NCI-H2227 (cell line): ENCODE measurements around the gene AKT2.

ENCODE experiments used
- DNase-seq: peaks from one replicate; lab custom pipeline; 2025; ENCODE audit not compliant: unreplicated experiment; lab: John Stamatoyannopoulos, UW

Gene AKT2

DNA sequence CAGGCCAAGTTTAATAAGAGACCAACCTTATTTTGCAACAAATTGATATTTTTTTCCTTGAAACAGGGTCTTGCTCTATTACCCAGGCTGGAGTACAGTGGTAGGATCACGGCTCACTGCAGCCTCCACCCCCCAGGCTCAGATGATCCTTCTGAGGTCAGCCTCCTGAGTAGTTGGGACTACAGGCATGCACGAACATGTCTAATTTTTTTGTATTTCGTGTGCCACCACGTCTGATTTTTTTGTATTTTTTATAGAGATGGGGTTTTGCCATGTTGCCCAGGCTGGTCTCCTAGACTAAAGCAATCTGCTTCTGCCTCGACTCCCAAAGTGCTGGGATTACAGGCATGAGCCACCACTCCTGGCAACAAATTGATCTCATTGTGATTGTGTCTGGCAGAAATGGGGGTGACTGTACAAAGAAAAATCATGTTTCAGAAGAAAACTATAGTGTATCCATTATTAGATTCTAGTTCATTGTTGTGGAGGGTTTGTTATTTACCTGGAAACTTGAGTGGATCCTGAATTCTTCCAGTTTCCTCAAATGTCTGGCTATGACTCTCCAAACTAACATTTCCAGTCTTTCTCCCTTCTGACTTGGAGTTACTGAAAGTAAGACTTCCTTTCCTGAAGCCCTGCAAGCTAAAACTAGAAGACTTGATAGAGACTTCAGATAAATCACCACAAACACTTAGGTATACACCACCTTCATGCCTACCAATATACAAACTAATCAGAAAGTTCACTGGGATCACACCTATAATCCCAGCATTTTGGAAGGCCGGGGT, 17.3 kb upstream of the AKT2 start:
- no peak for DNase-seq

DNA sequence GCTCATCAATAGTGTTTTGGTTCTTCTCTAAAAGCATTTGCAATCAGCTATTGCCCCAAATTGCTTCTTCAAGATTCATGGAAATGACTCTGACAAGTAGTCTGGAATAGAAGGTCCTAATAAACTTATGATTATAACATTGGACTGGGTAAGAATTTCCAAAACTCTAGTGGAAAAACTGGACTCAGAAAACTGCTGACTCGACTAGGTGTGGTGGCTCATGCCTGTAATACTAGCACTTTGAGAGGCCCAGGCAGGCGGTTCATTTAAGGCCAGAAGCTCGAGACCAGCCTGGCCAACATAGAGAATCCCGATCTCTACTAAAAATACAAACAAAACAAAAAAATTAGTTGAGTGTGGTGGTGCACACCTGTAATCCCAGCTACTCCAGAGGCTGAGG, 15.5 kb upstream of the AKT2 start:
- no peak for DNase-seq

DNA sequence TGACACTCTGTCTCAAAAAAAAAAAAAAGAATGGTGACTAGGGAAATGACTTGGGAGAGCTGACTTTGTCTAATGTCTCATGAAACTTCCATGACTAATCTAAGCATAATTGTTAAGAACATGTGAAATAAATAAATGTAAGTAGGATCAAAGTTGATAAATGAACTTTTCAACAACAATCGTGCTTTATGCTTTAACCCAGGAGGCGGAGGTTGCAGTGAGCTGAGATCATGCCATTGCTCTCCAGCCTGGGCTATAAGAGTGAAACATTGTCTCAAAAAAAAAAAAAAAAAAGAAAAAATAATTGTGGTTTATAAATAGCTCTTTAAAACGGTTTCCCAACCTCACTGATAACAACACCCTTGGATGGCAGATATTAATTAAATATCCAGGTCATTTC, 12.9 kb upstream of the AKT2 start:
- no peak for DNase-seq

DNA sequence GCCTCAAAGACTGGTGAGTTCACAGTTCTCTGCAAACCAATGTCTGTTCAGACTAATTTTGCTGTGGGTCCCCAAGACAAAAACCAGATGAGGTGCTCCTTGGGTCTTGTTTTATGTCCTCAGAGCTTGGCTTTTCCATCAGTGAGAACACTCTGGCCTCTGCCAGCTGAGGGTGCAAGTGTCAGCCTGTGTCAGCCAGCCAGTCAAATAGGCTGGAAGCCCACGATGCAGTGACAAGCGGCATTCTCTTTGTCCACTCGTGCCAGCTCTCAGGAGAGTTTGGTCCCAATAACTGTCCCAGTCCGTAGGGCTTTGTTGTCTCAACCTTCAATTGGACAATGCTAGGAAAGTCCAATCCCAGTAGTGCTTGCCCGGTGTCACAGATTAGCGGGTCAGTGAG, 9.4 kb upstream of the AKT2 start:
- no peak for DNase-seq

DNA sequence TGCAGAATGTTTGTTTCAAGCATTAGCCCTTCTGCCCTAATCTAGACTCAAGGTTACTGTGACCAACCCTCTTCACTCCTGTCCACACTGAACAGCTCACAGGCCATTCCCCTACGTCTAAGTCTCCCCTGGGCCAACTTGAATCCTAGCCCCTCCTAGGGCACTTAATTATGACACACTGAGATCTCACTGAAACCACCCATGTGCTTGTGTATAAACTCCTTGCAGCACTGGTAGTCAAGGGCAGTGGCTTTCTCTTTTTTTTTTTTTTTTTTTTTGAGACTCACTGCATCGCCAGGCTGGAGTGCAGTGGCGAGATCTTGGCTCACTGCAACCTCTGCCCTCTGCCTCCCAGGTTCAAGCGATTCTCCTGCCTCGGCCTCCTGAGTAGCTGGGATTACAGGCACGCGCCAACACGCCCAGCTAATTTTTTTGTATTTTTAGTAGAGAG, 1.9 kb upstream of the AKT2 start:
- DNase-seq = no peak

DNA sequence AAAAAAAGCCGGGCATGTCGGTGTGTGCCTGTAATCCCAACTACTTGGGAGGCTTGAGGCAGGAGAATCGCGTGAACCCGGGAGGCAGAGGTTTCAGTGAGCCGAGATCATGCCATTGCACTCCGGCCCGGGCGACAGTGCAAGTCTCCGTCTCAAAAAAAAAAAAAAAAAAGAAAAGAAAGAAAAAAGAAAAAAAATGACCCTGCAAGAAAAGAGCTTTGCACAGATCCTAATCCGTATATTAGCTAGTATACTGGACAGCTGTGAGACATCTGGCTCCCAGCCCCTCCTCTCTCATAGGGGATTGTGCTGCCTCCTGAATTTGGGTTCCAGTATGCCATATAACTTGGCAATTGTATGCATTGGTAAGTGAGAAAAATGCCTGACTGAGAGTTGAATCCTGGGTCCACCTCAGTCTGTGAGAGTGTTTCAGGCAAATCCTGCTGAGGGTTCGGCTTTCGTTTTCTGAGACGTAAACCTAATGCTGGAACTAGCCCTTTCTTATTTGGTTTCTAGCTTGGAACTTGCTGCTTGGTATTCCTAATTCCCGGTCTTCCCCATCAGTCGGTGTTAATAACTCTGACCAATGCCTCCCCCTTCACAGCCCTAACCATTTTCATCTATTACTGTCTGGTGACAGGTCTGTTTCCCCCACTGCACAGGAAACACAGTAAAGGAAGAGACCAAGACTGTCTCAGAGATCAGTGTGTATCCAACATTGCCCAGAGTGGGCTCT, 1.3 kb upstream of the AKT2 start:
- DNase-seq = no peak

DNA sequence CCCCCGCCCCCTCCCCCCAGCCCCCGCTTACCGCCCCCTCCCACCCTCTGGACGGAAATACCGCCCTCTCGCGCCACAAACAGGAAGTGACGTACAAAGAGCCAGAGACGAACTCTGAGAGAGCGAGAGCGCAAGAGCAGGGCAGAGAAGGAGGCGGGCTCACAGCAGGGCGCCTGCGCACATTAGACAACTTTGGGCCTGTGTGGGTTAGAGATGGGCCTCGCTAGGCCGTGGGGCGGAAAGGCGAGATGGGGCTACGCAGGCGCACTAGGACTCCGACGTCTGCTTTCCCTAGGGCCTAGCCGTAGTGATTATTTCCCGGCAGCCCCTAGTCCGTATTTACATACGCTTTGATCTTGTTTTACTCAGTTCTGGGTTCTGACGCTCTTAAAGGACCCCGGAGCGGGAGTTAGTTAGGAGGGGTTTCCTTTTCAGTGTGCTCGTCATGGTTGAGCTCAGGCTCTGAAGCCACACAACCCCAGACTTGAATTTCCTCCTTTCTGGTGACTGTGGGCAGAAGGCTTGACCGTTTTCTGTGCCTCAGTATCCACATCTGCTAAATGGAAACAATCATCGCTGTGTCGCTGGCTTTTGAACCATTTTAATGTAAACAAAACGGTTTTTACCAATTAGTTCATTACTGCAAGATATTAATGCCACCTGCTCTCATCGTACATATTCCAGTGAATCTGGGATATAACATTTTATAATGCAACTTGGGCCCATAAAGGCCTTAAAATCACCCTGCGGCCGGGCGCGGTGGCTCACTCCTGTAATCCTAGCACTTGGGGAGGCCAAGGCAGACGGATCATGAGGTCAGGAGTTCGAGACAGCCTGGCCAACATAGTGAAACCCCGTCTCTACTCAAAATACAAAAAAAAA, 449 bp upstream of the AKT2 start:
- peak; percentile 100 for DNase-seq

DNA sequence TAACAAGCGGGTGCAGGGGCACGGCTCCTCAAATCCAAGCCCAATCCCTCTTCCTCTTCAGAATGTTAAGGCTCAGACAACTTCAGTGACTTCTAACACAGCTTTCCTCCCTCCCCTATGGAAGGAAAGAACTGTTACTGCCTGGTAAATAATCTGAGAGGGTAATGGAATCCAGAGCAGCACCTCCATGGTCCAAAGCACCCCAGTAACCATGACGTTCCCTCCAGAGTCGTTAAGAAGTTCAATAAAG, 969 bp downstream of the AKT2 start:
- DNase-seq = no peak

DNA sequence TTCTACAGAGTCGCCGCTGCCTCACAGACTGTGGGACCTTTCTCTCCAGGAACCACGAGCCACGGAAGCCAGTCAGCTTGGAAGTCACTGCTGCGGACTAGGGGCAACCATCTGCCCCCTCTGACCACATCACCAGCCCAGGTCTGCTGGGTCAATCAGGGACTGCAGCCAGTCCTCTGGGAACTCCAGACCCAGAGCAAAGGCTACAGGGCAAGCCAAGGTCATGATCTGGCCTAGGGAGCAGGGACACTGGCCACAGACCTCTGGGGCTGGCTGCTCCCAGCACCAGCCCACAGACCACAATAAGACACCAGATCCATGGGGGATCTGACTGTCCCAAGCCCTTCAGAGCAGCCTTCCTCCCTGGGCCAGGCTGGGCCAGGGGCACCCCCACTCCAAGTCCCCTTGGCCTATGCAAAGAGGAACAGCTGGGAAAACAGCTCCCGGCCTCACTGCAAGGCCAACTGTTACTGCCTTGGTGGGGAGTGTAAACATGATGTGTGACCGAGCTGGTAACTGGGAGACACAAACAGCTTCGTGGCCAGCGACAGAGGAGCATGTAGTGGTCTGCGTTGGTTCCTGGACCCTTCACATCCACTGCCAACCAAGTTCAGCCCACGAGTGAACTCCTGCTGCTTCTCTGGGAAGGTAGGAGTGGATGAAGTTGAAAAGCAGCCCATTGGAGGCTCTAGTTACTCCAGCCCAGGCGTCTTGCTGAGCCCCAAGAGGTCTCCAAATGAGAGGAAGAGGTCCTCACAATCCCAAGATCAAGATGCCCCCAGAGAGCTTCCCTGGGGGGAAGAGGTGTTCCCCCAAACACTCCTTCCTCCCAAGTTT, 1.5 kb downstream of the AKT2 start:
- no peak for DNase-seq

DNA sequence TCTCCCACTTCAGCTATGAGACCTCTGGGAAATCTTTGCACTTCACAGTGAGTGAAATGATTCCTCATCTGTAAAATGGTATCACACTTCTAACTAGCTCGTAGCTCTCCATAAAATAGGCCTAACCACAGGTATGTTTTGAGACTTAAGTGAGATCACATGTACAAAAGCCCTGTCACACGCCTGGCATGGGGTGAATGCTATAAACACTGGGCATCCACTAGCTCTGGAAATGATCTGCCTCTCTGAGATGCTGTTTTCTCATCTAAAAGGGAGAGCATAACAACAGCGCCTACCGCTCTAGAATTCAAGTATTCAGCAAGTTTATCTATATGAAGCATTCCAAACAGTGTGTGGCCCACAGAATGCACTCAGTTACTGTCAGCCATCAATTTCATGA, 2.2 kb downstream of the AKT2 start:
- peak; percentile 60 for DNase-seq

DNA sequence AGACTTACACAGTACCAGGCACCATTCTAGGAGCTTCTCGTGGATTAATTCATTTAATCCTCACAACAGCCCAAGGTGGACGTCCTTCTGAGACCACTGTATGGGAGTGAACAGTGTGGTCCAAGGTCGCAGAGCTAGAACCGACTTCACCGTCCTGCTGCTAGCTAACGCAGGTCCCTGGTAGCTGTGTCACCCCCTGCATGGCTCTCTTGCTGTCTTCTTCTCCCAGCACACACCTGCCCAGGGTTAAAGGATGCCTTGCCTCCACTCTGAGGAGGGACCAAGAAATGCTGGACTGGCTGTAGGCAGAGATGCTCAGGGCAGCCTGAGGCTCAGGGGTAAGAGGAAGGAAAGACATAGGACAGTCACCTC, 3.0 kb downstream of the AKT2 start:
- no peak for DNase-seq

DNA sequence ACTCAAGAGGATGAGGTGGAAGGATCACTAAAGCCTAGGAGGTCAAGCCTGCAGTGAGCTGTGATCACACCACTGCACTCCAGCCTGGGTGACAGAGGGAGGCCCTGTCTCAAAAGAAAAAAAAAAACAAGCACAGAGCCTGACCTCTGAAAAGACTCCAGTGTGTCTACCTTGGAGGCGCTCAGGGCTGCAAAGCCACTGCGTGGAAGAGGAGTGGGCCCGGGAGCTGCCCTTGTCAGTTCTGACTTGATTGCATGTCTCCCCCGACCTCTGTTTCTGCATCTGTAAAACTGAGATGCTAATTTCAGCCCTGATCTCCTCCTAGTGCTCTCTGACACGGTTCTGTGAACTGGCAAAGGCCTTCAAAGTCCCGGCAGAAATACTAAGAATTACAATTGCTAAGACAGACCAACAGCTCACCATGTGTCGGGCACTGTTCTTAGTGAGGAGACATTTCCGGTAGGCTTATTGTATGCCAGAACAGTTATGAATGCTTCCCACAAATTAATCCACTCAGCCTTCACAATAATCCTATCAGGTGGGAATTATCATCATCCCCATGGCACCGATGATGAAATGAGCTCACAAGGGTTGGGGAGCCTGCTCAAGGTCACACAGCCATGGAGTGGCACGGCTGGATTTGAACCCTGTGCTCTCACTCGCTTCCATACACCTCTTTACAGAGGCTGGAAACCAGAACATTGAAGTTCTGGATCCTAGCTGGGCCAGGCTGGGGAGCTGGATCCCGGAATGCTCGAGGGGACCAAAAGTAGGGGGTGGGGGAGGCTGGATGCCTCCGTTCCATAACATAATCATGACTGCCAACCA, 3.5 kb downstream of the AKT2 start:
- no peak for DNase-seq

DNA sequence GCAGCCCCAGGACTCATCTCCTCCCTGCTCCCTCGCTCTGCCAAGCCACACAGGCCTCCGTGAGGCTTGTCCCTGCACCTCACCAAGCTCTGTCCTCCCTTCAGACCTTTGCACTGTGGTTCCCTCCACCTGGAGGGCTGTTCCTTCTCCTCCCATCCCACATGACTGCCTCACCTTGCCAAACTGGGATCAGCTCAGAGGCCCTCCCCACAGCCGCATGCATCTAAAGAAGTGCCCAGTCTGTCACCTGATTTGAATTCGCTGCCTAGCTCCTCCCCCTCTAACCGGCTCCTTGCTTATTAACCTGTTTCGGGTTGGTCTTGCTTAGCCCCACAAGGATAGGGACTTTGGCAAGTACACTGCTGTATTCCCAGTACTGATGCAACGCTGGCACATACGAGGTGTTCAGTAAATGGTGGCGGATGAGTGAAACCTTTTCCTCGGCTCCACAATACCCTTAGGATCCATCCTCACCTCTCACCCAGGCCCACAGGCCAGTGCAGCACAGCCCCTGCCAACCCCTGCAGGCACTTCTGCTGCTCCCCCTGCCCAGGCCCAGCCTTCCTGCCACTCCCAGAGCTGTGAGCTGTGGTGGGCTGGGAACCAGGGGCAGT, 4.4 kb downstream of the AKT2 start:
- DNase-seq = no peak

DNA sequence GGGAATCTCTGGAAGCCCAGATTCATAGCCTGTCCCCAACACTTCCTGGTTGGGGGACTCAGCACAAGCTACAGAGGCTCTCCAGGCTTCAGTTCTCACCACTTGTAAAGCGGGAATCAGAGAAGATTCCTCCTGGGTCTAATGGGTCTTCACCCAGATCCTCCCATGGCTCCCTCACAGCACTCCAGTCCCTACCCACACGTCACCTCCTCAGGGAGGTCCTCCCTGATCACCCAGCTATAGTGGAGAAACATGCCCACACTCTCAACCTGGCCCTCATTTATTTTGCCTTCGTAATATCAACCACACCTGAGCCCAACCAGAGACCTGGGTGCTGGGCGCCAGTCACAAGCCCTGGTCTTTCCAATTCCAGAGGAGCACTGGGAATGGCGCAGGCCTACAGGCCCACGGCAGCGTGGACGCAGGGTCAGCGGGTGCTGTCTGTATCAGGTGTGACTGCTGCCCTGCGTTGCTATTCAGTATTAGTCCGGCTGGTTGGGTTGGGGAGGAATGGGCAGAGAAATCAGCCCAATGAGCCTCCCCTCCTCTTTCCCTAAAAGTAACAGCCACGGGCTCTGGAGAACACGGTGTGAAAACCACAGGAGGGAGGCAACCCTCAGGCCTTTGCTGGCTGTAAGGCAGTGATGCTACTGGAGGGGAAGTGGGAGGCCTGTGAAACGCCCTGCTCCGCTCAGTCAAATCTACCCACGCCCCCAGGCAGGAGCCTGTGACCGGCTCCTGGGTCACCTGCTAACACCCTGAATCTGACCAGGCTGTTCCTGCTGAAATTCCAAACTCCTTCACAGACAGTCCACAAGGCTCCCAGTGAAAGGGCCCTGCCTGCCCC, 5.2 kb downstream of the AKT2 start:
- DNase-seq = no peak

DNA sequence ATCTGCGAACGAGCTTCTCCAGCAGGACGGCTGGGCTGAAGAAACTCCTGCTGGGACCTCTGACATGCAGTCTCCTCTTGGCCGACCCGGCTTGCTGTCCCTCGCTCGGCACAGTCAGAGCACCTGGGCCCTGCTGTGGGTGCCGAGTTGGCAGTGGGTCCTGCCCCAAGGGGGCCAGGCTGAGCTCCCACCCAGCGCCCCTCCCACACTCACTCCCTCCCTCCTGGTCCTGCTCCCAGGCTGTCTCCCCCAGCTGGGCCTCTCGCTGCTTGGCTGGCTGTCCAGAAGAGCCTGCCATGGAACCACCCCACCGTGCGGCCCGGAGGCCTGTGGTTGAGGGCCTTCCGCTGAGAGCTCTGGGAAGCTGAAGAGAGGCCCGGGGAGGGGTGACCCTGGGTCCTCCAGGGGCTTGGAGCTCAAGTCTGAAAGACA, 6.0 kb downstream of the AKT2 start:
- DNase-seq = no peak

DNA sequence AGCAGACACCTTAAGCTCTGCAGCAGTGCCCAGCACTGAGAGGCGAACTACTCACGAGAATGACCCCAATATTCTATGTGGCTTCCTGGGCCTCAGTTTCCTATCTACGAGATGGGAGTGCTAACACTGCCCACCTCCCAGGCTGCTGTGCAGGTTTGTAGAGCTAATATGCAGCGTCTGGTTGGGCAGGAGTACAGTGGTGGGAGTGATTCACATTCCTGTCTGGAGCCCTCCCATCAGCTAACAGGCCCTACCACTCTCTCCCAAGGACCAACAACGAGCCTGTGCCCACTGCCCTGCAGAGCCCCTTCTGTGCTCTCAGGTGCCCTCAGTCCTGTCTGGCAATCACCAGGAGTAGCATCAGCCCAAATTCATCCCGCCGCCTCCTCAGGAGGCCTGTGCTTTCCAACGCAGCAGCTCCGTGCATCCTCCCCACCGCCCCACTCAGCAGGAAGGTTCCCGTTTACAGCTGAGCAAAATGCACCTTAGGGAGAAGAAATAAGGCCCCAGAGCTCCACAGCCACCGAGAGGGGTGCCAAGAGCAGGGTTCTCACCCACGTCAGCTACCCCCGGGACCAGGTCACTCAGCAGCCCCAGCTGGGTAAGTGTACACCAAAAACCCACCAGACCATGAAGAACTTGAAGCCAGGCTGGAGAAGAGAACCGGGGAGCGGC, 6.6 kb downstream of the AKT2 start:
- DNase-seq = no peak

DNA sequence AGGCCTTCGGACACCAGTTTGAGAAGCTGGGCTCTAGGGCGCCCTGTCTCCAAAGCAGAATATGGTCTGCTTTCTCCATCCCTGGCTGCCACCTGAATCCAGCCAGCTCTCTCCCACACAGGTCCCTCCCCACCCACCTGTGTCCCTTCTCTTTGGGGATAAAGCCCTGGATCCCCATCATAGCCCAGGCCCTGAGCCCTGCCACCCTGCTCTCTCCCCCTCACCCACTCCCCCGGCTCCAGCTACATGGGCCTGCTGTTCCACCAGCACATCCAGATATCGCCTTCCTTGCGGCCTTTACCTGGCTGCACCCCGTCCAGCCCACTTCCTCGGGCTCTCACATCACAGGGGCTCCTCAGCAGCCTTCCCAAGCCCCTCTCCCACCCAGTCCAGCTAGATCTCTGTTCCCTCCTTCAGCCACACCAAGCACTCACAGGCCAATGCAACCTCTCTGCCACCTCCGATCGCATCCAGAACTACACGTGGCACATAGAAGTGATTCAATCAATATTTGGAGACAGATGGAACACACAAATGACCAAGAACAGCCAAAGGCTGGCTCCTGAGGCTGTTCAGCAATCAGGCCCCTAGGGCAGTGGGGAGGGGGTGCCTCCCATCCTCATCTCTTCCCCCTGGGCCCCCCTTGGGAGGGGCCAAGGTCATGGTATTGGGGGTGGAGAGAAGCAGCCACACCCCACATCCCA, 7.6 kb downstream of the AKT2 start:
- no peak for DNase-seq
